MM.1S (cell line): ENCODE results near the gene BGN.

Experiments used
- CTCF ChIP-seq: fragments of 300-600 bp; sonication (generic); IDR thresholded peaks from 2 replicates; pipeline ENCODE4 v1.5.1; 2016; ENCODE audit warnings: antibody characterized with exemption, low read length, mixed read lengths
- EZH2 ChIP-seq: fragments of 300-600 bp; sonication (generic); optimal IDR thresholded peaks from 2 replicates; pipeline ENCODE3; 2017; ENCODE audit warnings: low read depth, mild to moderate bottlenecking, antibody characterized with exemption, low read length, mixed read lengths
- EZH2phosphoT487 ChIP-seq: fragments of 300-600 bp; sonication (generic); IDR thresholded peaks from 2 replicates; pipeline ENCODE4 v1.6.1; 2018; ENCODE audit warnings: antibody characterized with exemption, low read length

GRCh38 chrX:153516073-153516472, 21.3 kb downstream of the BGN start:
- TF ChIP-seq CTCF (no peak), EZH2 (no peak), EZH2phosphoT487 (no peak)
